Thoracic aorta (tissue), 2 donors: ENCODE results near the gene SP140. TPM values are rescaled to one million over a fixed set of nuclear protein-coding genes. Genes with fewer than 3 reads are reported as not detected.

ENCODE experiments used
- ATAC-seq: fragments of 150-250 bp; one replicate; pipeline ENCODE4 v1.8.0; 2017; ENCODE audit warnings: low read depth; ENCODE audit not compliant: insufficient number of reproducible peaks, low FRiP score
- DNase-seq: peaks from one replicate; pipeline ENCODE4 v3.0.0-alpha.2; 2020; ENCODE audit warnings: low spot score
- H3K27ac ChIP-seq, 2 donors: fragments of 200-600 bp; sonication (generic); 1 replicate in 1 of 2; 2 replicates in 1 of 2; pipeline ENCODE4 v1.5.1; 2016; ENCODE audit warnings: mild to moderate bottlenecking in 2 of 2, moderate library complexity in 2 of 2
- H3K27me3 ChIP-seq: fragments of 200-600 bp; sonication (generic); replicated peaks from 2 replicates; pipeline ENCODE4 v1.6.0; 2016; ENCODE audit warnings: mild to moderate bottlenecking; ENCODE audit not compliant: insufficient read depth
- H3K36me3 ChIP-seq: fragments of 200-600 bp; sonication (generic); one replicate; pipeline ENCODE4 v1.5.1; 2016
- H3K4me1 ChIP-seq, 2 donors: fragments of 200-600 bp; sonication (generic); 1 replicate in 1 of 2; 2 replicates in 1 of 2; pipeline versions ENCODE4 v1.5.1 to v1.6.0; 2016; ENCODE audit warnings: low read depth in 2 of 2, mild to moderate bottlenecking in 1 of 2; ENCODE audit not compliant: control insufficient read depth in 1 of 2
- H3K4me3 ChIP-seq: fragments of 200-600 bp; sonication (generic); 2 replicates; pipeline ENCODE4 v1.5.1; 2016; ENCODE audit warnings: mild to moderate bottlenecking
- H3K9me3 ChIP-seq: fragments of 200-600 bp; sonication (generic); 2 replicates; pipeline ENCODE4 v1.5.1; 2016
- total RNA-seq, 2 donors: library from RNA; depleted of rRNA; stranded (reverse); fragments of >200 nt; gene quantifications; one replicate each; pipeline versions ENCODE4 v1.1.0 to v1.2.3, GENCODE V29; 2016
- TF ChIP-seq, protein P1 (sequence below): fragments of 200-600 bp; sonication (generic); IDR thresholded peaks from one replicate; pipeline ENCODE4 v1.5.1; 2019; ENCODE audit warnings: antibody characterized with exemption

The SP140 gene
- total RNA-seq, 2 donors from 2014 or later = 0.95 to 8.5 TPM

DNA sequence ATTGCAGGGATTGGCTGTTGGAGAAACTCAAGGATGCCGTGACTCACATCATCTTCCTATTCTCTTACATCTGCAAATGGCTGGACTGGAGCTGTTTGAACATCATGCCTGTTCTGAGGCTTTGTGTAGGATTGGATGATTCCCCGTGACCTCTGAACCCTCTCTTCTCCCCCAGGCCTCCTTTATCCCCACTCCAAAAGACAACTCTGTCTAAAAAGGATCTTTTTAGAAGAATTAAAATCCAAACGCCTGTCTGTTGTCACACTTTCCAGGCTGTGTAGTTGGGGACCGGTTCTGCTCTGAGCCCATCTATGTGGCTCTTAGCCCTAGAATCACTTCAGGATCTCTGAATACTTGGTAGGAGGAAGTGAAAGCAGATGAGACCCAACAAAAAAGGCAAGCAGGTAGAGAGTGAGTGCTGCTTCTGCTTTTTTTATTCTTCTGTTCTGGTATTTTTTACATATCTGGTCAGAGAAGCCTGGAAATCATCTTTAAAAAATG lies 565 bp downstream of the SP140 start:
- Histone ChIP-seq H3K36me3 (no peaks in the 10 kb centered on the region), H3K4me1 (peaks cover 0 to under 1% of the 10 kb centered on the region in 2 donors), H3K4me3 (peak overlapping the region; percentile 53), H3K27me3 (no peaks in the 10 kb centered on the region), H3K27ac (no peak overlapping the region), H3K9me3 (peaks cover 7% of the 10 kb centered on the region)
- TF ChIP-seq, protein P1, sequence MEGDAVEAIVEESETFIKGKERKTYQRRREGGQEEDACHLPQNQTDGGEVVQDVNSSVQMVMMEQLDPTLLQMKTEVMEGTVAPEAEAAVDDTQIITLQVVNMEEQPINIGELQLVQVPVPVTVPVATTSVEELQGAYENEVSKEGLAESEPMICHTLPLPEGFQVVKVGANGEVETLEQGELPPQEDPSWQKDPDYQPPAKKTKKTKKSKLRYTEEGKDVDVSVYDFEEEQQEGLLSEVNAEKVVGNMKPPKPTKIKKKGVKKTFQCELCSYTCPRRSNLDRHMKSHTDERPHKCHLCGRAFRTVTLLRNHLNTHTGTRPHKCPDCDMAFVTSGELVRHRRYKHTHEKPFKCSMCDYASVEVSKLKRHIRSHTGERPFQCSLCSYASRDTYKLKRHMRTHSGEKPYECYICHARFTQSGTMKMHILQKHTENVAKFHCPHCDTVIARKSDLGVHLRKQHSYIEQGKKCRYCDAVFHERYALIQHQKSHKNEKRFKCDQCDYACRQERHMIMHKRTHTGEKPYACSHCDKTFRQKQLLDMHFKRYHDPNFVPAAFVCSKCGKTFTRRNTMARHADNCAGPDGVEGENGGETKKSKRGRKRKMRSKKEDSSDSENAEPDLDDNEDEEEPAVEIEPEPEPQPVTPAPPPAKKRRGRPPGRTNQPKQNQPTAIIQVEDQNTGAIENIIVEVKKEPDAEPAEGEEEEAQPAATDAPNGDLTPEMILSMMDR = no peak
- ATAC-seq (no peak), DNase-seq (no peak)

DNA sequence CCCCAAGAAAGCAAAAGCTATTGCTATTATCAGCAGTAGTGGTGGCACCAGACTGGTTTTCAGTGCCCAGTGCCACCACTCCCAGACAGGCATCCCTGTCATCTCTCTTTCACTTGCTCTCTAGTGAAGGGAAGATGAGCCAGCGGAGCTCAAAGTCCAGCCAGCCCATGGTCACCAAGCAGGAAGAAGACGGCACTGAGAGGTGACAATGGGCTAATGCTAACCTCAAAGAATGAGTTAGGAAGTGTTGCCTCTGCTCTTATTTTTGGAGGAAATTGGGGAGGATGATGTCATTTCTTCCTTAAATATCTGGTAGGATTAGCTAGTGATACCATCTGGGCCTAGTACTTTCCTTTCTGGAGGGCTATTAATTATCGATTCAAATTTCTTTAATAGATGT lies 1.7 kb downstream of the SP140 start:
- peaks cover 7% of the 10 kb centered on the region for H3K9me3 ChIP-seq
- no peaks in the 10 kb centered on the region for H3K4me1 ChIP-seq
- TF ChIP-seq, protein P1 = no peak

DNA sequence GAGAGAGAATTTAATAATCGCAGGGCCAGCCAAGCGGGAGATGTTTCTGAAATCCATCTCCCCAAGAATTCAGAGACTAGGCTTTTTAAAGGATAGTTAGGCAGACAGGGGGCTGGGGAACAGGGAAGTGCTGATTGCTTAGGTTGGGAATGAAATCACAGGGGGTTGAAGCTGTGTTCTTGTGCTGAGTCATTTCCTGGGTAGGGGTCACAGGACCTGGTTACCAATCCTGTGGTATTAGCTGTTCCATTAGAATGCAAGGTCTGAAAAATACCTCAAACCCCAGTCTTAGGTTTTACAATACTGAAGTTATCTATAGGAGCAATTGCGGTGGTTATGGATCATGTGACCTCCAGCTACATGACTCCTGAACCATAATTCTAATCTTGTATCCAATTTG lies 4.6 kb downstream of the SP140 start:
- no peak overlapping the region for H3K27ac ChIP-seq
- ATAC-seq (no peak), DNase-seq (no peak)
- no peaks in the 10 kb centered on the region for H3K4me1 ChIP-seq
- no peaks in the 10 kb centered on the region for H3K36me3 ChIP-seq
- H3K27me3 ChIP-seq = no peaks in the 10 kb centered on the region
- no peak overlapping the region for H3K4me3 ChIP-seq
- TF ChIP-seq, protein P1 = no peak
- H3K9me3 ChIP-seq = peaks cover 7% of the 10 kb centered on the region

More for the DNA sequence above, 1.7 kb downstream of the SP140 start:
- no peaks in the 10 kb centered on the region for H3K27me3 ChIP-seq
- no peak for ATAC-seq
- no peak overlapping the region for H3K4me3 ChIP-seq
- no peaks in the 10 kb centered on the region for H3K36me3 ChIP-seq
- DNase-seq = no peak
- no peak overlapping the region for H3K27ac ChIP-seq

DNA sequence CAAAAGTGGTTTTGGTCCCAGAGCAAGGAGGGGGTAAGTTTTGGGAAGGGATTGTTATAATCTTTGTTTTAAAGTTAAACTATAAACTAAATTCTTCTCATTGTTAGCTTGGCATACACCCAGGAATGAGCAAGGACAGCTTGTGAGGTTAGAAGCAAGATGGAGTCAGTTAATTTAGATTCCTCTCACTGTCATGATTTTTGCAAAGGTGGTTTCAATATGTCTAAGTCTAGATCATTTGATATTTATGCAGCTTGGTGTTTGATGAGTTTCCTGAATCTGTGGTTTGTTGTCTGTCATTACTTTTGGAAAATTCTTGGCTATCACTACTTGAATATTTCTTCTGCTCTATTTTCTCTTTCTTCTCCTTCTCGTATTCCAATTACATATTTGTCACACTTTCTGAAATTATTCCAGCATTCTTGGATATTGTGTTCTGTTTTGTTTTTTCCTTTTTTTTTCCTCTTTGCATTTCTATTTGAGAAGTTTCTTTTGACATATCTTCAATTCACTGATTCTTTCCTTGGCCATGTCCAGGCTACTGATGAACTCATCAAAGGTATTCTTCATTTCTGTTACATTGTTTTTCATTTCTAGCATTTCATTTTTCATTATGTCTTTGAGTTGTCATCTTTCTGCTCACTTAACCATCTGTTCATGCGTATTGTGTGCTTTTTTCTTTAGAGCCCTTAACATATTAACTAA lies 5.1 kb downstream of the SP140 start:
- TF ChIP-seq, protein P1 = no peak
- H3K27me3 ChIP-seq = no peaks in the 10 kb centered on the region
- no peak overlapping the region for H3K27ac ChIP-seq
- ATAC-seq = no peak
- DNase-seq = no peak
- peaks cover 7% of the 10 kb centered on the region for H3K9me3 ChIP-seq
- H3K36me3 ChIP-seq = no peaks in the 10 kb centered on the region
- no peaks in the 10 kb centered on the region for H3K4me1 ChIP-seq
- H3K4me3 ChIP-seq = no peak overlapping the region

DNA sequence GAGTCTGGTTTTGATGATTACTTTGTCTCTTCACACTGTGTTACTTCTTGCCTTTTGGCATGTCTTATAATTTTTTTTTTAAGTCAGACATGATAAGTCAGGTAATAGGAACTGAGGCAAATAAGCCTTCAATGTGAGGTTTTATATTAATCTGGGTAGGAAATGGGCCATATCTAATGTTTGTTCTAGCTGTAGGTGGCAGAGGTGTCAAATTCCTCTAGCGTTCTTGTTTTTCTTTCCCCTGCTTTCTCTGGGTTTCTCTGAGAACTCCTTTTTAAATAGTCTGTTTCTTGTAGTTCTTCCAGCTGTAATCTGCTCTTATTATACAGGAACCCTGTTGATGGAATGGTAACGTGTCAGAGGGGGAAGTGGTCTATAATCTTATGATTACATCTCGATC lies 5.7 kb downstream of the SP140 start:
- TF ChIP-seq, protein P1 = no peak

More for the DNA sequence above, 5.7 kb downstream of the SP140 start:
- Histone ChIP-seq H3K4me3 (no peak overlapping the region), H3K27ac (no peak overlapping the region), H3K9me3 (peaks cover 7% of the 10 kb centered on the region), H3K36me3 (no peaks in the 10 kb centered on the region), H3K27me3 (no peaks in the 10 kb centered on the region), H3K4me1 (no peaks in the 10 kb centered on the region)
- ATAC-seq = no peak
- no peak for DNase-seq
